ENCODE results near the gene DAP.
A peak's percentile ranks its signal among the peaks of the same experiment; 100 is the strongest.

DAP gene

GRCh38 chr5:10778179-10778910, 17.3 kb upstream of the DAP start:
- no peak overlapping the region for H3K4me3 ChIP-seq (ENCODE audit: low read depth, low read length)
- no peak for TF ChIP-seq CTCF (conservative IDR thresholded peaks at IDR 0.05; ENCODE audit: low read depth, low read length)
- DNase-seq (ENCODE audit: low read depth), result no peak

GRCh38 chr5:10775646-10776045, 14.6 kb upstream of the DAP start:
- no peak overlapping the region for H3K4me3 ChIP-seq (ENCODE audit: low read depth, low read length)

GRCh38 chr5:10772901-10773585, 12.0 kb upstream of the DAP start:
- H3K4me3 ChIP-seq (ENCODE audit: low read depth, low read length), result no peak overlapping the region
- no peak for TF ChIP-seq CTCF (conservative IDR thresholded peaks at IDR 0.05; ENCODE audit: low read depth, low read length)
- DNase-seq (ENCODE audit: low read depth), result no peak

More at GRCh38 chr5:10775646-10776045, 14.6 kb upstream of the DAP start:
- no peak for DNase-seq (ENCODE audit: low read depth)
- TF ChIP-seq CTCF (conservative IDR thresholded peaks at IDR 0.05; ENCODE audit: low read depth, low read length), result peak; percentile 28

- DNase-seq (ENCODE audit: low read depth), result no peak
- H3K4me3 ChIP-seq (ENCODE audit: low read depth, low read length), result no peak overlapping the region
- TF ChIP-seq CTCF (conservative IDR thresholded peaks at IDR 0.05; ENCODE audit: low read depth, low read length), result no peak
Measured at GRCh38 chr5:10768328-10768899, 7.4 kb upstream of the DAP start.

GRCh38 chr5:10762776-10763500, 1.9 kb upstream of the DAP start:
- H3K4me3 ChIP-seq (ENCODE audit: low read depth, low read length), result no peak overlapping the region
- DNase-seq (ENCODE audit: low read depth), result no peak

More at GRCh38 chr5:10762776-10763500, 1.9 kb upstream of the DAP start:
- no peak for TF ChIP-seq CTCF (conservative IDR thresholded peaks at IDR 0.05; ENCODE audit: low read depth, low read length)
